DMS79 (cell line): ENCODE results near the gene FBXW12.

Source experiments
- DNase-seq: peaks from one replicate; lab custom pipeline; 2025; lab: John Stamatoyannopoulos, UW

FBXW12 gene

DNA sequence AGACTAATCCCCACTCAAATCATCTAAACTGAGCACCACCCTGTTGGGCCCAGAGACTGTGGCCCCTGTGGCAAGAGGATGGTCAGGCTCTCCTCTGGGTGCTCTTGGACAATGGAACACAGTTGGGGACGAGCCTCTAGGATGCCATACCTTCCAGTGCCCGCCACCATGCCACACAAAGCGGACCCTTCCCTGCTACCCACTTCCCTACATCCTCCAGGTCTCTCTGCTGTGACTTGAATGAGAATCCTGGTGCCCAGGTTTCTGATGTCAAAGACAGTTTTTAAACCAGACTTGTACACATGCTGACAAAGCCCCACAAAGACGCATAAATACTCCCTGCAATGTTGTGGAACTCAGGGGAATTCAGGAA lies 63.2 kb downstream of the FBXW12 start:
- DNase-seq: no peak

DNA sequence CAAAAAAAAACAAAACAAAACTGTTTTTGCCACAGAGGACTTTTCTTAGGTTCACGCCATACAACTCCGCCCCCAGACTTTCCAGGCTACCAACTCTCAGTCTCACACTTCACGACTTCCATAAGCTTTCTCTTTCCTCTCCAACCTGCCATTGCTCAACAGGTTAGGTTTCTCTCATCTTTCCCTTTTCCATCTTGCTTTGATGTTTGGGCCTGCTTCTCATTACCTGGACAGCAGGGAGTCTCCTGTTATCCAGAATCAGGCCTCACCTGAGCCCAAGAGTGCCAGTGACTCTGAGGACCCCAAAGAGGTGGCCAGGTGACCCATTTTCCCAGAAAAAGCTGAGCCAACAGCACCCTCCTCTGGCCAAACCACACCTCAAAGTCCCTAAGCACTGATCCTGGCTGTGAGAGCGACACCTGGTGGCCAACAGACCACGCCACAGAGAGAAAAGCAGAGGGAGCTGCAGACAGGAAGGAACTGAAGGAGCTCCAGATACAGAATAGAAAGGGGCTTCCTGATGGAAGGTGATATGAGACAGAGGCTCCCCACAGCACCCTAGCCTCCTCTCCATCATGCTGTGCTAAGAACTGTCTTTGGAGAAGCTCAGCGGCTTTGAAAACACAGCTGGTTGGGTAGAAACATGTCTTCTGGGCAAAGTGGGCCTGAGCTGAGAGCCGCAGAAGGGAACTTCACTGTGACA lies 63.9 kb downstream of the FBXW12 start:
- DNase-seq: no peak

DNA sequence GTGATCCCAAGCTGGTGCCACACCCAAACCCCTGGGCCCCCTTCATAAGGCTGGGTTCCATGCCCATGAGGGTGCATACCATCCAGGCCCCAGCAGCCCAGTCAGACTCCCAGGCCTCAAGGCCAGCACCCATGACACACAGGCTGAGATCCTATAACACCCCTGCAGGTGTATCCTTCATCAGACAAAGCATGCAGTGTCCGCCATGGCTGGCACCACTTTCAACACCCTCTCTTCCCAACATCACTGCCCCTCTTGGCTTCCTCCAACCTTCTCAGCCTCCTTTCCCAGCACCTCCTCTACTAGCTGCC lies 64.4 kb downstream of the FBXW12 start:
- no peak for DNase-seq

DNA sequence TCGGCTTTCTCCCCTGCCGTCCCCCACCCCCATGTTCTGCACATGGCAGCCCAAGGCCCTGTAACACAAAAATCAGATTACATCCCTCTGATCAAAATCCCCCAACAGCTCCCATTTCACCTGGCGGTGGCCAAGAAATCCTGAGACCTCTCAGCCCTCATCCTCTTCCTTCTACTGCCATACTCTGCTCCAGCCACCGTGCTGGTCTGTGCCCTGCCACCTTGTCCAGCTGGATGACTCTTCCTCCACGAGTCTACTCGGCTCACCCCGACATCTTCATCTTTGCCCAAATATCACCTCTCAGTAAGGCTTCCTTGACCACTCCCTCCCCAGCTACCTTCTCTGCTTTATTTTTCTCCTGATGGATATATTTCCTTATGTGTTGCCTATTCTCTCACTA lies 64.8 kb downstream of the FBXW12 start:
- no peak for DNase-seq

DNA sequence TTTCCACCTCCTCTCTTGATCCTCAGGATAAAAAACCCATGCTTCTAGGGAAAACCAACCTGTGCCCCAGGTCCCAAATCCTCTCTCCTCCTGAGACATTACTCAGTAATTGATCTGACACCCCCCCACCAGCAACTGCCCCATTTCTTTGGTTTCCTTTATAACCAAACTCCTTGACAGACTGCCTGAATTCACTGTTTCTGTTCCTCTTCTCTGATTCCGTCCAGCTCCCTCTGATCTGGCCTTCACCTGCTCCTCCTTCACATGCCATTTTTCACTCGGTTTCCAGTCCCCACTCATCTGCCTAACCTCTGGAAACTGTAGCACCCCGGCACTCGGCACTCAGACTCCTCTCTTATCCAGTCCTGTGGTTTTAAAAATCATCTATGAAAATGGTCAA lies 65.8 kb downstream of the FBXW12 start:
- DNase-seq: no peak

DNA sequence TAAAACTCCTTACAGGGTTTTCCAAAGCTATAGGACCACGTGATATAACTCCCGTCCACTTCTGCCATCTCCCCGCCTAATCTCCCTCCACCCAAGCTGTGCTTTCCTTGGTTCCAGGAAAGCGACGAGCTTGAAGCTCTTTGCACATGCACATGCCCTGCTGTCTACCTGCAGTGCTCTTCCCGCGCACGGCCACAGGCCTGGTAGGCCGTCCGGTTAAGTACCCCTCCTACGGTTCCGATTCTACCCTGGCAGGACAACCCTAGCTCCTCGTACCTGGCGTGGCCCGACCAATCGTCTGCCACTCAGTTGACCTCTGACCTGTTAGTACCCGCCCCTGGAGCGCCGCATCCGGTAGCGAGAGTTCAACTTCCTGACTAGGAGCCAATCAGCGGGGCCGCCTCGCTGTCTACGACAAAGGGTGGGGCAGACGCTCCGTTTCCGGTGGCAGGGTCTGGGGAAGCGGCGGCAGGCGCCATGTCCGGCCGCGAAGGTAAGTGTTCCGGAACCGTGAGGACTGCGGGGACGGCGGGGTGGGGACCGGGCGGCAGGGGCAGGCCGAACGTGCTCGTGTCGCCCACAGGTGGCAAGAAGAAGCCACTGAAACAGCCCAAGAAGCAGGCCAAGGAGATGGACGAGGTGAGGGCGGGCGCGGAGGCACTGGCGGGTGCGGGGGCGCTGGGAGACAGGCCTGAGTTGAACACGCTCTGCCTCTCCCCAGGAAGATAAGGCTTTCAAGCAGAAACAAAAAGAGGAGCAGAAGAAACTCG lies 68.0 kb downstream of the FBXW12 start, which contains the start of the genes CCDC51 and TMA7:
Gene CCDC51, minus strand, starts transcription at position 300 of the 770 bp plus-strand sequence. CDS start 4,991 bp downstream, outside the sequence.
Gene TMA7, plus strand, starts transcription at position 438 of the 770 bp plus-strand sequence. Its CDS starts 40 bp downstream, at position 478.
- peak; percentile 81 for DNase-seq

DNA sequence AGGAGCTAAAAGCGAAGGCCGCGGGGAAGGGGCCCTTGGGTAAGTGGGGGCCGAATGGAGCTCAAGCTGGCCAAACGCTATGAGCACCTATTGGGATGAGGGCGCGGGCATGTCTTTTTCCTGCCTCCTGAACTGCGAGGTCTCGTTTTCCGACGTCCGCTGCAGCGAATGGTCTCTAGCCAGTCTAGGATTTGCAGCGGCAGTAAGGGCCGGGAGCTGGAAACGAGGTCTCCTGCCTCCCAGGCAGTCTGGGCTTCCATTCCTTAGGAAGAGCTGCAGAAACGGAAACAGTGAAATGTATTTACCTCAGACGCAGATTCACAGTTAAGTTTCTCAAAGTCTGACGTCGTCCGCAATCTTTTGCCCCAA lies 68.6 kb downstream of the FBXW12 start:
- DNase-seq: no peak

DNA sequence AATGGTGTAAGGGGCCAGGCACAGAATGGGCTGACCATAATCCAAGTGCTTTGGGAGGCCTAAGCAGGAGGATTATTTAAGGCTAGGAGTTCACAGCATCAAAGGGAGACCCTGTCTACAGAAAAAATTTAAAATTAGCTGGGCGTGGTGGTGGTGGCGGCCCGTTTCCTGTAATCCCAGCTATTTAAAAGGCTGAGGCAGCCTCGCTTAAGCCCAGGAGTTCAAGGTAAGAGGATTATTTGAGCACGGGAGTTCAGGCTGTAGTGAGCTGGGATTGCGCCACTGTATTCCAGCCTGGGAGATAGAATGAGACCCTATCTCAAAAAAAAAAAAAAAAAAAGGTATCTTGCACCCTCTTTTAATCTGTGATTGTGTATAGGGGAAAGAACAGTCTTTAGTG lies 69.9 kb downstream of the FBXW12 start:
- DNase-seq: no peak
